GM21360 (cell line): Measurements from ENCODE around the gene UTS2B.

Experiments
- ATAC-seq: cut with Tn5 transposase; IDR thresholded peaks from one replicate; pipeline ENCODE4 v1.9.1; 2021; ENCODE audit warnings: mild to moderate bottlenecking, moderate library complexity; ENCODE audit not compliant: unreplicated experiment

The UTS2B gene, protein sequence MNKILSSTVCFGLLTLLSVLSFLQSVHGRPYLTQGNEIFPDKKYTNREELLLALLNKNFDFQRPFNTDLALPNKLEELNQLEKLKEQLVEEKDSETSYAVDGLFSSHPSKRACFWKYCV

GRCh38 chr3:191329654-191330529, at the start of gene UTS2B:
UTS2B (minus strand) TSS chr3:191330526; CDS start chr3:191282189, 48,337 bp downstream.
- peak; percentile 35 for ATAC-seq

DNA sequence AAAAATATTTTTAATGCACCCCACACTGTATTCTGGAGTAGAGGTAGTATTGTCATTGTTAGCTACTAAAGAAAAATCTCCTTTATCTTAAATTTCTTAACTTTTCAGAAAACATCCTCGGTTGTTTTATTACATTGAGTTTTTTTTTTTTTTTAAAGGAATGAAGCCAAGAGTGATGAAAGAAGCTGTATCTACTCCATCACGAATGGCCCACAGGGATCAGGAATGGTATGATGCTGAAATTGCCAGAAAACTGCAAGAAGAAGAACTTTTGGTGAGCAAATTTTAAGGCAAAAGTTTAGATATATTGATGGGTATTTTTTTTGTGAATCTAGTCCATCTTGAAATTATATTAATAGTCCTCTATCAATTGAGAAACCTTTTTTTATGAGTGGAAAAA, 49.7 kb upstream of the UTS2B start:
- no peak for ATAC-seq

- no peak for ATAC-seq
Observed at GRCh38 chr3:191379446-191379845, 49.1 kb upstream of the UTS2B start.

DNA sequence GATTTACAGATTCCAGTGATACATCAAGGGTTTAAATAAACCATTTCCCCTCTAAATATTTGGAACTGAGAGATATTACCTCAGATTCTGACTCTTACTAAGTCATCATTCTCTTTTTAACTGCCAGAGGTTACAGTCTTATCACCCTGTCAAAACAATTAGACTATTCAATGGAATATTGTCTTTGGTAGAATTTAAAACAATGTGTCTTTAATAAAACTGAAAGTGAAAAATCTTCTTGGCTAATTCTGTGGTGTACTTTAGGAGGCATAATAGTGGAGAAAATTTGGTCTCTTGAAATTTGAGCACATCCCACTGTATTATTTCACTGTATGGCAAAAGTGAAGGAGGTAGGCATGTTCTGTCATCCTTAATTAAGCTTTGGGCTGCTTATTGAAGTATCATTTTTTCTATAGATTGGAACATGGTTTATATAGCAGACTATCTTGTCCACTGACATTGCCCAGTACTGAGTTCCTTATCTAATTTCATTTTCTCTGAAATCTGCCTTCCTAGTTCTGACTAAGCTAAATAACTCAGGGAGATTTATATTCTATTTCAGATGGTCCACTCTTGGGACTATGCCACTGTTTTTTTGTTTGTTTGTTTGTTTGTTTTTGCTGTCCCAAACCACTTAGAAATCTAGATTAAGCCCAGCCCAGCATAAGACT, 48.0 kb upstream of the UTS2B start:
- ATAC-seq = no peak

DNA sequence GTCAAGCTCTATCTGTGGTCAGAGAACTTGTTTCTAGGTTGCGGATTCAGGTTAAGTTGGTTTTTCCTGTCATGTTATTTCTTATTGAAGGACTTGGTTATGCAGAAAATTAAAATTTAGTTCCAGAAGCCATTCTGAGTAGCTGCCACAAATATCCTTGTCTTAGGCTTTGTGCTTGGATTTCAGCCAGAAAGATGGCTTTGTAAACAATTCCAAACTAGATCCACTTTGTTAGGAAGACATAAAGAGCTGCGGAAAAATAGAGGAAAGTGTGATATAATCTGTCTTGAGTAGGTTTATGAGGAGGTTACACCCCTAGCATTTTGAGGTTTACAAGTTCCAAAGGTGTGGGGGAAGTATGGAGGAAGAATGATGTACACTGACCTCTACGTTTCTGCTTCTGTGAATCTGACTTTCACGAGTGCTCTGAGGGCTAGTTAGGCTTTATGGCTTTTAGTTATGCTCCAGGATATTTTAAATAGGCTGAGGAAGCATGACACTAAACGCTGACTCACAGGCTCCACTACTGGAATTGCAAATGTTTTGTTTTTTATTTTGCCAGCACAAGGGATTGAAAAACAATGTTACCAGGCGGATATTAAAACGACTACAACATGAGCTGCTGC, 46.3 kb upstream of the UTS2B start:
- no peak for ATAC-seq

GRCh38 chr3:191373327-191373726, 43.0 kb upstream of the UTS2B start:
- no peak for ATAC-seq

- ATAC-seq = no peak
Observed at GRCh38 chr3:191372122-191372521, 41.8 kb upstream of the UTS2B start.

GRCh38 chr3:191369616-191370010, 39.3 kb upstream of the UTS2B start:
- no peak for ATAC-seq

DNA sequence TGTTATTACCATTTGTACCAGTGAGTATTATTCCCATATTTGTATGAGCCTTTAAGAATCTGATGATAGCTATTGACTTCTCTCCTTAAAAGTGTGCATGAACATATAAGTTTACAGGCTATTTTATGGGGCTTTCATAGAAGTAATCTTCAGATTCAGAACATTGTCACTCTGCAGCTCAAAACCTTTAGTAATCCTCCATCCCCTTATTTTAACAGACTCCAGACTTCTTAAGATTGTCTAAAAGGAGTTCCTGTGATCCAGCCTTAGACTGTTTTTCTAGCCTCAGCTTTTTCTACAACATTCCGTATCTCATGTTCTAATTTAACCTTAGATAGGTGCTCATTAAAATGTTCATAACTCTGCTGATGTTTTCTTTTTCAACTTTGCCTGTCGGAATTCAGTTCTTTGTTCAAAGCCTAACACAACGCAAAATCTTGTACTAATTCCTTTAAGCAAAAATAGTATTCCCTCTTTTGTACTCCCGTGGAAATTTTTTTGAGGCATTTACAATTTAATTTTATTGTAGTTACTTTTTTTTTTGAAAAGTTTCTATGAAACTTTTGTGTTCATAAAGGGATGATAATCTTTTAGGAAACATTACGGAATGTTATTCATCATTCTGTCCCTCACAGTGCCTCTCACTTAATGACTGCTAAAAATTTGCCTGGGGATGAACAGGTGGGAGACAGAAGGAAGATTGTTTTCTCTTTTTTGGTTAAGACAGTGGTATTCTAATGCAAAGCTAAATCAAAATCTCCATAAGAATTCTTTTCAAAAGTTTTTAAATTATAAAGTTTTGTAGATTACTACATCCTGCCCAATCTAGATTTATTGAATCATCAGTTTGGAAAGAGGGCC, 38.7 kb upstream of the UTS2B start:
- ATAC-seq = no peak

GRCh38 chr3:191366675-191367074, 36.3 kb upstream of the UTS2B start:
- ATAC-seq = no peak

GRCh38 chr3:191363221-191363620, 32.9 kb upstream of the UTS2B start:
- ATAC-seq = no peak

GRCh38 chr3:191362524-191363090, 32.3 kb upstream of the UTS2B start:
- no peak for ATAC-seq

DNA sequence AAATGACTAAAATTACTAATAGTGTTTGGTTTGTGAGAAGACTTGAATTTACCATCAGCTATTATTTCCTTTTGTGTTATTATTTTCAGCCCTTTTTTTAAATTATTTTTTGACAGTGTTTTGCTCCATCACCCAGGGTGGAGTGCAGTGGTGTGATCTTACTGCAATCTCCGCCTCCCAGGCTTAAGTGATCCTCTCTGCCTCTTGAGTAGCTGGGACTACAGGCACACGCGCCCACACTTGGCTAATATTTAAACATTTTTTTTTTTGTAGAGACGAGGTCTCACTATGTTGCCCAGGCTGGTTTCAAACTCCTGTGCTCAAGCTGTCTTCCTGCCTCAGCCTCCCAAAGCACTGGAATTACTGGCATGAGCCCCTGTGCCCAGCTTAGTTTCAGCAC, 31.7 kb upstream of the UTS2B start:
- ATAC-seq = no peak

DNA sequence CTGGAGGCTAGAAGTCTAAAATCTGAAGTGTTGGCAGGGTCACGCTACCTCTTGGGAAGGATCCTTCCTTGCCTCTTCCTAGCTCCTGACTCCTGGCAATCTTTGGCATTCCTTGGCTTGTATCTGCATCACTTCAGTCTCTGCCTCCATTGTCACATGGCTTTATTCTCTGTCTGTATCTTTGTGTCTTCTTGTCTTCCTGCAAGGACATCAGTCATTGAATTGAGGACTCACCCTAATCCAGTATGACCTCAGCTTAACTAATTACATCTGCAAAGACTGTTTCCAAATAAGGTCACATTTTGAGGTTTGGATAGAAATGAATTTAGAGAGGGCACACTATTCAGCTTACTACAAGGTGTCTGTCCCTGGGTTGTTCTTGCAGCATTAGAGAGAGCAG, 31.1 kb upstream of the UTS2B start:
- no peak for ATAC-seq

- ATAC-seq = no peak
Observed at GRCh38 chr3:191360620-191361019, 30.3 kb upstream of the UTS2B start.

DNA sequence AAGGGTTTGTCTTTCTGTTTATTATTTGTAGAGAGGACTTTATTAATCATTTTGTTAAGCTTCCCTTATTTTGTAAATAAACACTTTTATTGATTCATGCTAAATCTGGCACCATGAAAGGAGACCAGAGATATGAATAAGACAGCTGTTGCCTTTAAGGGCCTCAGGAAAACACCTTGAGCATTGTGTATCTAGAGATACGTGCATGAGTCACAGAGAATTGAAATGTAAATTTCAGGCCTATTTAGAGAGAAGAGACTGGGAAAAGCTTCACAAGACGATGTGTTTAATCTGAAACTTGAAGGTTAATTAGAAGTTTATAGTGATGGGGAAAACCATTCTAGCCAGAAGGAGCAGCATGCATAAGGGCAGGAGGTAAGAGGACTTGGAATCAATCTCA, 28.6 kb upstream of the UTS2B start:
- no peak for ATAC-seq

- no peak for ATAC-seq
Observed at GRCh38 chr3:191357909-191358308, 27.6 kb upstream of the UTS2B start.

DNA sequence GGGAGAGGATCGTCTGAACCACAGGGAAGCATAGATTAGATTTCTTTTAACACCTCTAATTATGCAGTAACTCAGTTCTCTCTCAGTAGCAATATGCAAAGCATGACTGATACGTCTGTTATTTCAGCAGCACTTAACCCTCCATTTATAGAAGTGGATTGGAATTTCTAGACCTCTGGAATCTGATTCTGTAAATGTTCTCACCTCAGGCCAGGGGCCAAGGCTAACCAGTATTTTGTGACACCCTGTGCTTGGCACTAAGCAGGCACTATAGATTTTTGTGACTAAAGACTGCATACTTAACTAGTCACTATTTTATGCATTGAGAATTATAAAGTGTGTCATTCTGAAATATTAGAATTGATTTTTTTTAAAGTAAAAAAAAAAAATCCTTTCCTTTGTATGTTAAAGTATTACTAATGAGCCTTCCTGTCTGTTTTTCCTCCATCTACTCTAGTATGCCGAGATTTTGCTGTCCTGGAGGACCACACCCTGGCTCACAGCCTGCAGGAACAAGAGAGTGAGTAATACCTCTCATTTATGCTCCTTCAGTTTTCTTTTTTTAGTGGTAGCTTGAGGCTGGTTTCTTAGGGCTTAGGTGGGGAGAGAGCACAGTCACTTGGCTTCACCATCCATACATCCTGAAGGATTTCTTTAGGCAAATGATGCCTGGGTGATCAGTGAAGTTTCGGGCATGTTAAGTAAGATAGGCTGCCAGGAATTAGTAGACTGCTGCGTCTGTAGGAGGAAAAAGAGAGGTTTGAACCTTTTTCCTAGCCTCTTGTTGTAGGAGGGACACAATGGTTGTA, 26.5 kb upstream of the UTS2B start:
- no peak for ATAC-seq

- ATAC-seq = peak; percentile 93
Observed at GRCh38 chr3:191355406-191355805, 25.1 kb upstream of the UTS2B start.
